ENCODE results near the gene IDH3B. TPM values are rescaled to one million over a fixed set of nuclear protein-coding genes. Genes with fewer than 3 reads are reported as not detected.

The IDH3B gene
- total and polyA plus RNA-seq, 2 of the 8 experiments (the other 6 are each of a cell fraction or from before 2014, with no cell fraction given) = 110 to 167 TPM

DNA sequence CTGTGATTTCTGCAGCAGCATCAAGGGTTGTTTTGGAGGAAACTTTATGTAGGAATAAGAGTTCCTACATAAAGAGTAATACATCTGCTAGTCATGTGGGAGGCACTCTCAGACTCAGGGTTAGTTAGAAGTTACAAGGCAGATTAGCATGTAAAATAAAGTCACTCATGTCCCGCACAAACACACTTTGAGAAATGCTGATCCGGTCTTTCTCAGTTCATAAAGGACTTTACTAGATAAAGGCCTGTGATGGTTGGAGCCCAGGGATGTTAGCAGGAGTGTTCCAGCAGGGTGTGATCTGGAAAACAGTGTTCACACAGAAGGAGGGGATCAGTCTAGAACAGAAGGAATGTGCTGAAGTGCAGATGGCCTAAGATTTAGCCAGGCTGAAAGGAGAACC, 44.7 kb downstream of the IDH3B start:
- H3K14ac ChIP-seq (ENCODE audit: insufficient read length) = no peak overlapping the region
- H2BK15ac ChIP-seq (ENCODE audit: low read length) = no peak overlapping the region
- DNase-seq (ENCODE audit: low read depth in 1 of 2, low spot score in 2 of 2) (no peak), FAIRE-seq (no peak)
- no peak overlapping the region for H2BK5ac ChIP-seq (ENCODE audit: low read depth, low read length)
- WGBS, 2 experiments (ENCODE audit: extremely low coverage in 1 of 2, insufficient coverage in 1 of 2, insufficient read length in 1 of 2, insufficient replicate concordance in 2 of 2, low coverage in 1 of 2, low lambda C conversion rate in 2 of 2, missing lambda C conversion rate in 1 of 2) = 73% methylated on average over 2 of the region's 2 CpGs; no CpG with 5 or more reads in 1 of the 2 experiments
- no peak overlapping the region for H3K18ac ChIP-seq (ENCODE audit: extremely low read depth, low read length)
- no peak overlapping the region for H2BK12ac ChIP-seq (ENCODE audit: low read depth, low read length)
- H3K9ac ChIP-seq (replicated peaks in 1 of 4; ENCODE audit: extremely low read depth in 1 of 4, low read depth in 3 of 4, low read length in 3 of 4) = no peak overlapping the region
- no peak overlapping the region for H2AK5ac ChIP-seq (ENCODE audit: low read depth, low read length)
- no peak overlapping the region for H3K4me3 ChIP-seq (ENCODE audit: extremely low read depth in 1 of 4, insufficient read depth in 2 of 4, low read depth in 3 of 4, low read length in 4 of 4)
- no peak overlapping the region for H3K4me2 ChIP-seq (ENCODE audit: insufficient read depth in 1 of 2, low read depth in 2 of 2, low read length in 2 of 2)
- no peak overlapping the region for H3K56ac ChIP-seq (replicated peaks; ENCODE audit: insufficient read length, low read depth, low read length)
- no peak overlapping the region for H2BK20ac ChIP-seq (ENCODE audit: low read length)
- no peak overlapping the region for H2AFZ ChIP-seq (ENCODE audit: low read length)
- no peak overlapping the region for H2BK120ac ChIP-seq (replicated peaks; ENCODE audit: low read depth, low read length)
- ChIA-PET CTCF (ENCODE audit: partially characterized antibody) (no interaction called here), POLR2A (ENCODE audit: partially characterized antibody) (no interaction called here)
- H4K91ac ChIP-seq (replicated peaks; ENCODE audit: insufficient read length, low read length) = no peak overlapping the region
- H4K5ac ChIP-seq (ENCODE audit: insufficient read length, low read depth, low read length) = no peak overlapping the region
- no peak overlapping the region for H4K8ac ChIP-seq (ENCODE audit: extremely low read depth, insufficient read depth, low read length)
- no peaks in the 10 kb centered on the region for H3K36me3 ChIP-seq (ENCODE audit: control insufficient read depth in 2 of 4, insufficient read depth in 4 of 4, low read length in 3 of 4)
- no peaks in the 10 kb centered on the region for H3K4me1 ChIP-seq (replicated peaks in 1 of 4; ENCODE audit: control insufficient read depth in 3 of 4, insufficient read depth in 4 of 4, low read length in 3 of 4)
- H3K23ac ChIP-seq (ENCODE audit: insufficient read length) = no peak overlapping the region
- no peak overlapping the region for H3K4ac ChIP-seq (replicated peaks; ENCODE audit: insufficient read length, low read depth, low read length)
- TF ChIP-seq RFX5 (IDR thresholded peaks at IDR 0.05; ENCODE audit: borderline replicate concordance, low read depth, low read length) = no peak
- no peak for TF ChIP-seq PHF8 (conservative IDR thresholded peaks at IDR 0.05; ENCODE audit: low read depth, low read length)
- TF ChIP-seq TBP (IDR thresholded peaks at IDR 0.05; ENCODE audit: low read depth, low read length) = no peak
- TF ChIP-seq BCL11A (IDR thresholded peaks at IDR 0.05; ENCODE audit: low read depth in 2 of 2, low read length in 2 of 2) = no peak
- TF ChIP-seq, protein P1, sequence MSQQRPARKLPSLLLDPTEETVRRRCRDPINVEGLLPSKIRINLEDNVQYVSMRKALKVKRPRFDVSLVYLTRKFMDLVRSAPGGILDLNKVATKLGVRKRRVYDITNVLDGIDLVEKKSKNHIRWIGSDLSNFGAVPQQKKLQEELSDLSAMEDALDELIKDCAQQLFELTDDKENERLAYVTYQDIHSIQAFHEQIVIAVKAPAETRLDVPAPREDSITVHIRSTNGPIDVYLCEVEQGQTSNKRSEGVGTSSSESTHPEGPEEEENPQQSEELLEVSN (IDR thresholded peaks at IDR 0.05) = no peak
- TF ChIP-seq NRF1 (IDR thresholded peaks at IDR 0.05; ENCODE audit: low read depth, low read length) = no peak
- TF ChIP-seq CTBP2 (IDR thresholded peaks at IDR 0.05; ENCODE audit: borderline replicate concordance, insufficient read depth, insufficient read length, low read length) = no peak
- H3K27me3 ChIP-seq (replicated peaks in 1 of 4; ENCODE audit: control insufficient read depth in 3 of 4, extremely low read depth in 1 of 4, insufficient read depth in 3 of 4, low read length in 3 of 4) = no peaks in the 10 kb centered on the region
- H4K20me1 ChIP-seq (replicated peaks in 1 of 2; ENCODE audit: control insufficient read depth in 1 of 2, insufficient read depth in 2 of 2, low read length in 2 of 2) = no peaks in the 10 kb centered on the region
- no peaks in the 10 kb centered on the region; a peak in 1 of 4 replicates for H3K9me3 ChIP-seq (ENCODE audit: insufficient read depth in 2 of 2, low read depth in 1 of 2, low read length in 1 of 2)
- no peaks in the 10 kb centered on the region for H3K79me2 ChIP-seq (ENCODE audit: control insufficient read depth in 1 of 2, insufficient read depth in 2 of 2, low read length in 2 of 2)
- no peaks in the 10 kb centered on the region for H3K23me2 ChIP-seq (ENCODE audit: low read depth, low read length)
- H3K79me1 ChIP-seq (ENCODE audit: low read depth, low read length) = no peaks in the 10 kb centered on the region
- no peak overlapping the region for H3K27ac ChIP-seq (ENCODE audit: low read depth, low read length)

Data from H1 (cell line).